SK-N-SH treated with all-trans-retinoic acid at 6 μM for 48 hours (cell line): Measurements from ENCODE around the gene GRIA4.

Experiments
- ATAC-seq: fragments of 200-7000 bp; cut with Tn5 transposase; 3 replicates; pipeline ENCODE4 v1.9.1; 2020; ENCODE audit warnings: mild to moderate bottlenecking, moderate library complexity
- ARNTL ChIP-seq: fragments of 450-650 bp; formaldehyde crosslinking; IDR thresholded peaks from 2 replicates; pipeline ENCODE4 v1.5.0; 2020; ENCODE audit warnings: low read depth, mild to moderate bottlenecking, moderate library complexity, borderline replicate concordance
- BACH2 ChIP-seq: fragments of 250-450 bp; sonication (Bioruptor Pico); IDR thresholded peaks from 2 replicates; pipeline ENCODE4 v1.9.0; 2021; ENCODE audit warnings: mild to moderate bottlenecking, borderline replicate concordance
- CREB5 ChIP-seq: fragments of 250-450 bp; sonication (Bioruptor Pico); IDR thresholded peaks from 2 replicates; pipeline ENCODE4 v1.5.1; 2020; ENCODE audit warnings: low read depth, mild to moderate bottlenecking, moderate library complexity
- ESRRG ChIP-seq: fragments of 250-450 bp; sonication (Bioruptor Pico); IDR thresholded peaks from 2 replicates; pipeline ENCODE4 v1.6.1; 2021; ENCODE audit warnings: mild to moderate bottlenecking
- ISL1 ChIP-seq: fragments of 250-450 bp; sonication (Bioruptor Pico); IDR thresholded peaks from 2 replicates; pipeline ENCODE4 v2.1.2; 2022; ENCODE audit warnings: mild to moderate bottlenecking, moderate library complexity
- OSR1 ChIP-seq: fragments of 250-450 bp; sonication (Bioruptor Pico); IDR thresholded peaks from 2 replicates; pipeline ENCODE4 v1.8.0; 2022; ENCODE audit warnings: moderate library complexity, mild to moderate bottlenecking, inconsistent platforms
- POU6F1 ChIP-seq: fragments of 250-450 bp; sonication (Bioruptor Pico); IDR thresholded peaks from 2 replicates; pipeline ENCODE4 v1.8.0; 2021; ENCODE audit warnings: low read depth, mild to moderate bottlenecking, moderate library complexity, borderline replicate concordance
- PPARA ChIP-seq: fragments of 250-450 bp; sonication (Bioruptor Pico); IDR thresholded peaks from 2 replicates; pipeline ENCODE4 v1.5.0; 2020; ENCODE audit warnings: mild to moderate bottlenecking, borderline replicate concordance
- RARB ChIP-seq: fragments of 250-450 bp; sonication (Bioruptor Pico); IDR thresholded peaks from 2 replicates; pipeline ENCODE4 v1.8.0; 2021; ENCODE audit warnings: mild to moderate bottlenecking, moderate library complexity
- SNAI2 ChIP-seq: fragments of 250-450 bp; sonication (Bioruptor Pico); IDR thresholded peaks from 2 replicates; pipeline ENCODE4 v1.5.0; 2020; ENCODE audit warnings: mild to moderate bottlenecking, moderate library complexity
- TCF4 ChIP-seq: fragments of 250-450 bp; sonication (Bioruptor Pico); IDR thresholded peaks from 2 replicates; pipeline ENCODE4 v1.8.0; 2021; ENCODE audit warnings: mild to moderate bottlenecking, moderate library complexity, borderline replicate concordance
- TOX ChIP-seq: fragments of 250-450 bp; sonication (Bioruptor Pico); IDR thresholded peaks from 2 replicates; pipeline ENCODE4 v1.8.0; 2021; ENCODE audit warnings: mild to moderate bottlenecking, moderate library complexity, borderline replicate concordance
- TSHZ2 ChIP-seq: fragments of 250-450 bp; sonication (Bioruptor Pico); IDR thresholded peaks from 2 replicates; pipeline ENCODE4 v1.5.0; 2020; ENCODE audit warnings: mild to moderate bottlenecking, moderate library complexity
- ZC3H10 ChIP-seq: fragments of 250-450 bp; sonication (Bioruptor Pico); IDR thresholded peaks from 2 replicates; pipeline ENCODE4 v1.5.1; 2021; ENCODE audit warnings: mild to moderate bottlenecking, moderate library complexity
- ZFP3 ChIP-seq: fragments of 250-450 bp; sonication (Bioruptor Pico); IDR thresholded peaks from 2 replicates; pipeline ENCODE4 v1.5.0; 2020; ENCODE audit warnings: mild to moderate bottlenecking, moderate library complexity
- ZNF70 ChIP-seq: fragments of 450-650 bp; formaldehyde crosslinking; IDR thresholded peaks from 2 replicates; pipeline ENCODE4 v1.5.0; 2020; ENCODE audit warnings: mild to moderate bottlenecking, moderate library complexity
- ZNF8 ChIP-seq: fragments of 450-650 bp; formaldehyde crosslinking; IDR thresholded peaks from 2 replicates; pipeline ENCODE4 v1.5.0; 2020; ENCODE audit warnings: mild to moderate bottlenecking, moderate library complexity

The GRIA4 gene

GRCh38 chr11:105574974-105575373 is 34.9 kb upstream of the GRIA4 start:
- no peak for ATAC-seq
- no peak for TF ChIP-seq RARB
- no peak for TF ChIP-seq PPARA
- TF ChIP-seq OSR1, result no peak
- TF ChIP-seq TCF4, result no peak
- TF ChIP-seq SNAI2 (CRISPR knock-in tag), result no peak
- TF ChIP-seq TSHZ2 (CRISPR knock-in tag), result no peak
- no peak for TF ChIP-seq ESRRG (CRISPR knock-in tag)
- no peak for TF ChIP-seq ZNF8 (CRISPR knock-in tag)
- TF ChIP-seq CREB5, result no peak
- TF ChIP-seq, all 23 proteins: peak for 0

- 0 out of 3 replicates have a peak, but pooled peaks have one; percentile 31 for ATAC-seq
- TF ChIP-seq ISL1 (CRISPR knock-in tag) (no peak), BACH2 (no peak)
Observed at GRCh38 chr11:105577641-105578040, 32.2 kb upstream of the GRIA4 start.

GRCh38 chr11:105579111-105579510 is 30.8 kb upstream of the GRIA4 start:
- ATAC-seq, result no peak
- TF ChIP-seq RARB (no peak), TOX (CRISPR knock-in tag) (no peak), ARNTL (CRISPR knock-in tag) (no peak), ZFP3 (CRISPR knock-in tag) (no peak), ISL1 (CRISPR knock-in tag) (no peak), ESRRG (CRISPR knock-in tag) (no peak)

- no peak for ATAC-seq
- TF ChIP-seq TSHZ2 (CRISPR knock-in tag) (no peak), TCF4 (no peak), ZC3H10 (no peak), POU6F1 (CRISPR knock-in tag) (no peak)
Observed at GRCh38 chr11:105582497-105582896, 27.4 kb upstream of the GRIA4 start.

- no peak for TF ChIP-seq OSR1
- TF ChIP-seq ESRRG (CRISPR knock-in tag), result no peak
- TF ChIP-seq ZNF70, result no peak
- peak; percentile 67 for ATAC-seq
Observed at GRCh38 chr11:105588001-105588400, 21.9 kb upstream of the GRIA4 start.

- TF ChIP-seq POU6F1 (CRISPR knock-in tag), result no peak
- TF ChIP-seq ZFP3 (CRISPR knock-in tag), result no peak
- TF ChIP-seq RARB, result no peak
- no peak for ATAC-seq
Observed at GRCh38 chr11:105589346-105589745, 20.5 kb upstream of the GRIA4 start.
